GM21423 (cell line): Measurements from ENCODE around the gene NCBP2L.

Experiments used
- ATAC-seq: cut with Tn5 transposase; IDR thresholded peaks from one replicate; pipeline ENCODE4 v1.9.1; 2021; ENCODE audit warnings: mild to moderate bottlenecking, moderate library complexity; ENCODE audit not compliant: unreplicated experiment

NCBP2L gene

DNA sequence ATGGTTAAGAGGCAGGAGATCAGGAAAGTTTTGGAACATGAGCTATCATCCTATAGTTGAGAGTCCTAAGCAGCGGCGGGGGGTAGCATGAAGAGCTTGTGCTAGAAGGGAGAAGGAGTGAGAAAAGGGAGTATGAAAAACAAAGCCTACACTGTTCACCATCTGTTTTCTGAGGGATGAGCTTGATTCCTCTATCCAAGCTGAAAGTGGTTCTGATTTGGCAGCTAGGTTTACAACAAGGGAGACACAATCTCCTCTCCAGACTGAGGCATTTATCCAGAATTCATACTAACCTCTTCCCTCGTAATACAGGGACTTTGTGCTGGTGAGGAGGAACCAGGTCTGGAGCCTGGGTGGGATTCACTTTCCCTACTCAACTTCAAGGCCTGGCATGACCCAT, 25.5 kb upstream of the NCBP2L start:
- no peak for ATAC-seq

DNA sequence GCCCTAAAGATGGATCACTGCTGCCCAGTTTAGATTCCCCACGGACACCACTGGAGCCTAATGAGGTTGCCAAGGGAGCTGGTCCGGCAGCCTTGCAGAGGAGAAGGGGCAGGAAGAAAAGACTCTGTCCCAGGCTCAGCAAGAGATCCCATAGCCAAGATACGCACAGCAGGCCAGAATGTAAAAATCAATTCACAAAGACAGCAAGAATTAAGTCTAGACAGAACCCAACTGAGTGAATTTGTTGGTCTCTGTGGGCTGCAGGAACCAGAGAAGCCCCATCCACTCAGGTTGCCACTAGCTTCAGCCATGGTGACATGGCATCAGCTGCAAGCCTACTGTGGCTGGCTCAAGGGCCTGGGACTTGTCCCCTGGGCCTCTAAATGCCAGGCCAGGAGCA, 24.8 kb upstream of the NCBP2L start:
- ATAC-seq, result no peak

DNA sequence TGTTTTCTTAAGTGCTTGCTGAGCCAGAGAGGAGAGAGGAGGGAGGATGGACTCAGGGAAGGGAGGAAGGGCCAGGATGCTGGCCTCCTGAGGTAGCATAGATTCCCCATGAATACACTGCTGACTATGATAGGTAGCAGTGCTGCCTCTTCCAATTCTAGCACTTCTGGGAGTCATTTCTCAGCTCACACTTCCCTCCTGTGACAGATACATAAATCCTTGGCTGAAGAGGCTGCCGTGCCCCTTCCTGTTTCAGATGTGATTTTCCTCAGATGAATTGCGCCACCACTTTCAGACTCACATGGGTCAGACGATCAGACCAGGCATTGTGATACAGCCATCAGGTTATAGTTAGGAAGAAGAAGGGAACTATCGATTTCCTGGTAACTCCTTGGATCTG, 24.3 kb upstream of the NCBP2L start:
- ATAC-seq, result no peak

DNA sequence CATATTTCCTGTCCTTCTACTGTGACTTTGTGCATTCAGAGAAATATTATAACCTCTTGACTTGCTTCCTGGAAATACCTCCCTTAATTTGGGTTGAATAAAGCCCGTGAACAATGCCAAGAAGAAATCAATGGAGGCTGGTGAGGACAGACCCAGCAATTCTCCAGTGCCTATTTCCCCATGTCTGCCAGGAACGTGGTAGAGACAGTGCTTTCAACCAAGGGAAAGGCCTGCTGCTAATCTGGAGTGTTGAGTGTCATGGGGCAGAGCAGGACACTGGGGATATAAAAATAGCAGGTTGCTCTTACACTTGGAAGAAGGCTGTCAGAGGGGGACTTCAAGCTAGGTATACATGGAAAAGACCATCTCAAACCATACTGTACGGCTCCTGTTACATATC, 21.8 kb upstream of the NCBP2L start:
- ATAC-seq, result no peak

DNA sequence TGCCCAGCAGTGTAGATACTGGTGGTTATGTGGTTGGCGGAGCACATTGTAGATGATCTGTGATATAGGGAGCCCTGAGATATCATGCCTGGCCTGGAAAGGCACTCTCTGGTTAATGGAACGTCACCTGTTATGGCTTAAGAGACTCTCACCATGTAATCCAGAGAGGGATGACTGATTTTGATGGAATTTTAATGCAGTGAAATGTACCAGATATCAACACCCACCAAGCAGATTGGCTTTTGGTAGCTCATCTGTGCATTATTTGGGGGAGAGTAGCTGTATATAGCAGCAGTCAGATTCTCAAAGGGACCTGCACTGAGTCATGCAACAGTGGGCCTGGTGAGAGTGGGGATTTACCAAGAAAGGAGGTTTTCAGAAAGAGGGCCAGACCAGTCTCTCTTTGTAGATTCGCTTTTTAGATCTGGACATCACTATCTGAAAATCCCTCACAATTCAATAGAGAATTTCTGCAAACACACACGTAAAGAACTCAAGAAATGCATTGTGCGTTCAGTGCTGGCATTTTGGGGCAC, 19.2 kb upstream of the NCBP2L start:
- no peak for ATAC-seq

DNA sequence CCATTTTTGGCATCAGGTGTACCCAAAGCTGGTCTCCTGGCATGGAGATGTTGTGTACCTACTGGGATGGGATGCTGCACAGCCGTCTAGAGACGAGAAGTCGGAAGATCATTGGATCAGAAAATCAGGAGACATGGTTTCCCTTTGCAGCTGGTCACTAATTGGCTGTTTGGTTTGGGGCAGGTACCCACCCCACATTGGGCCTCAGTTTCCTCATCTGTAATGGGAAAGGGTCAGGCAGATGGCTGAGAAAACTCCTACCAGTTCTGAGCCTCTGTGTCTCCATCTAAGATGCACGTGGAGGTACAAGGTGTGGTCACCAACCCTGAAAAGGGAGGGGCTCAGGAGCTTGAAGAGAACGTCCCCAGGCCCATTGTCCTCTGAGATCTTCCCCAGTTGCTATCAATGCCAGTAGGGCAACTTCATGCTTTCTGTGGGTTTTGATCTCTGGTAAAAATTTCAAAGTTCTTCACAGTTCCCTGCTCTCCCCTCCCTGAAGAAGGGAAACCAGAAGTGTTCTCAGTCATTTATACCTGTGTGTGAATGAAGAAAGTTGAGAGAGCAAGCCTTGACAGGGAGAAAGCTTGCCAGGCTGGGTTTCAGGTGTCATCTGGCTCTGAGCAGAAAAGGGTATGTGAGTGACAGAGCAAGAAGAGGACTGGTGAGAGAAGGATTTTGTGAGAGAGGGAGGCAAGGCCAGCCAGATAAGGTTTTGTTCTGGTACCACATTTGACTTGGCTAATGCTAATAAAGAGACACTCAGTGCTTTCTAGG, 17.0 kb upstream of the NCBP2L start:
- ATAC-seq, result no peak

DNA sequence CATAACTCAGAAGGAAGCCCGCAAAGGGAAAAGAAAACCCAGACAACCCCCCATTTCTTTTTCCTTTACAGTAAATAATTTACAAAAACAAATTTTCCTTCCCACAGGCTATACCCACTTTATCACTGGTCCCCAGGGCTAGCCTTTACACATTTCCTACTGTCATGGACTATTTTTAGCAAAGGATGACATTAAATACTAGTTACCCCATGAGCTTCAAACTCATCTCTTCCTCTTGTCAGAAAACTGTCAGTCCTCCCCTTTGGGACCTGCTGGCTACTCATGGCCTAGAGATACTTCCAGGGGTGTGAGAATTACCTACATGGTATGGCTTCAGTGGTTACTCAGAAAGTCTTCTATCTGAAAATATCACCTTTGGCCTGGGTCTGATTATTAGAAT, 13.9 kb upstream of the NCBP2L start:
- ATAC-seq, result no peak

DNA sequence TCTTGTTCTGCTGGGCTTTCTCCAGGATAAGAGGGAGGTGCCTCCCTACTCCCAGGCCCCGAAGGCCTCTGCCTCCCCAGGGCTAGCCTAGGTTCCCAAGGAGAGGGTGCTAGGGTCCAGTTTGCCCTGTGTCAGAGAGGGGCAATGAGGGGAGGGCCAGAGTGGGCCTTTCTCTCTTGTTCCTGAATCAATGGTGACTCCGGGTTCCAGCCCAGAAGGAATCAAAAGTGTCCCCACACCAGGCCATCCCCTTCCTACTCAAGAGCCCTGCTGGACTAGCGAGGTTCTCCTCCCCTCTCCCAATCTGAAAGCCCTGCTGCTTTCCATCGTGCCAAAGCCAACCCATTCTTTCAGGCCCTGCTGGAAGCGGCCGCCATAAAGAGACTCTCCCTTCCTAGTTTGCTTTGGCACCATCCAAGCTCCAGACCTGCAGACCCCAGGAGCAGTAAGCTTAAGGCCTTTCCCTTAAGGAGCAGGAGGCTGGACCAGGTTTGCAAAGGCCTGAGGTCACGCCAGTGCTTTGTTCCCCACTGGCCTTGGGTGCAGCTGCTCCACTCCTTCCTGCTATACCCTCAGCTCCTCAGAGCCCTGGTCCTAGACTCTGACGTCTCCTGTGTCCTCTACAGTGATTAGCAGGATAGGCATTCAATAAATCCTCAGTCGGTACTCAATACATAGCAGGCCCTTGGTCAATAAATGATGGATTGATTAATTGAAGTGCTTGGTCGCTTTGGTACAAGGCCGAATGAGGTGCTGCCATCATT, 12.5 kb upstream of the NCBP2L start:
- no peak for ATAC-seq

DNA sequence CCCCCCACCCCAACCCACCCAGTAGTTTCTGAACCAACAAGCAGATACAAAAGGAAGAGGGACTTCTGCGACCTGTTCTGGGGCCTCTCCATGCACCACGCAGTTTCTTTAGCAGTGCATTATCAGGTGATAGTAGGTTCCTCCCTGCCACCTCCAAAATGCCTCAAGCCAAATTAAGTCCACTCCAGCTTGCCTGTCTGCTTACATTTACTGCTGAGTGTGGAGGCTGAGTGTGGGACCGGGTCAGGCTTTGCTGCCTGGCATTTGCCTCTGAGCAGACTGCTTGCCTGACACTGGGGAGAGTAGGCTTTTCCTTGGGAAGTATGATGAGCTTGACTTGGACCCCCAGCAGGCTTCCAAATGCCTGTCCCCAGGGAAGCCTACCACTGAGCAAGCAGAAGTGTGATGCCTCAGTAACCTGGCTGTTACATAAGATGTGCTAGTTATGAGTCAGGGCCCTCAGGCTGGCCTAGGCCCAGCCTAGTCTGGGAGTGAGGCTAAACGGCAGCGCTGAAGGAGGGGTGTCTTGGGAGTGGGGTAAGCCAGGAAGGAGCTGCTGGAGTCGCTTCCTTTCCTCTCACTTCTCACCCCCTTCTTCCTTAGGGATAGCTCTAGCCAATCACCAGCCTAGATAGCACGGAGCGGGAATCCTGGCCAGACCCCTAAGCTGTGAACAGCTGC, 10.9 kb upstream of the NCBP2L start:
- ATAC-seq, result no peak

DNA sequence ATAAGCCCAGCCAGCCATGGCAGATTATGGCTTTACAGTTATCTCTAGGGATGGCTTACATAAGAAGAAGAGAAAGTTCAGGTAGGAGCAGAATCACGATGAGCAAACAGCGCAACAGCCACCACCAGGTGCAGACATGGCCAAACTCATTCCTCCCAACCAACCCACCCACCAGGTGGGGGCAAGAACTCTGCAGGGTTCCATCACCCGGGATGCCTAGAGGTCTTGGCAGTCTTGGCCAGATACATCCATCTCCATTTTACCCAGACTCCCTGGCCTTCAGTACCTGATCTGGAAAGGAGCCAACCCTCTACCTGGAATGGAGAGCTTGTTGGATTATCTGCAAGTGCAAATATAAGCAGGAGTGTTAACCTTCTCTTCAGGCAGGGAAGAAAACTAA, 9.5 kb upstream of the NCBP2L start:
- no peak for ATAC-seq

DNA sequence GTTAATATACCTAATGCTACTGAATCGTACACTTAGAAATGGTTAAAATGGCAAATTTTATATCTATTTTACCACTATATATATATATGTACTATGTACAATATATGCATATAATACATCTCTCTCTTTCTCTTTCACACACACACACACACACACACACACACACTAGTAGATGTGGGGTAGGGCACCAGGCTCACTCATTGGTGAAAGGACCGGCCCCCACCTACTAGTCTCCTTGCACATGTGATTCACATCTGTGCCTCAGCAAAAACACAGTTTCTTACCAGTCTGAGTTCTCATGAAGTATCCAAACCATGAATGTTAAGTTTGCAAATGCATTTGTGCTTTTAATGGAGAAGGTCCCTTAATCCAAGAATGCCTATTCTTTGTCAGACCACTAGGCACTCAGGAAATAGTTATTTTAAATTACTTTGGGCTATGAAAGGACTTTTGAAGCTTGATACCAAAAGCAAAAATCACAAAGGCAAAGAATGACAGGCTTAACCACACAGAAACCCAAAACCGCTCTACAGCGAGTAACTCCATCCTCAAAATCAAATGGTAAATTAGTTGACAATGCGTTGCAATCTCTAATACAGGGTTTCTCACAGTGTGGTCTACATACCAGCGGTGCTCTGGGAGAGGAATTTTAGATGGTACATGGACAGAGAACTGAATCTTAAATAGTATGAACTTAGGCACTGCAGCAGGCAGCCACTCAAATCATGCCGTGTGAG, 7.8 kb upstream of the NCBP2L start:
- no peak for ATAC-seq

DNA sequence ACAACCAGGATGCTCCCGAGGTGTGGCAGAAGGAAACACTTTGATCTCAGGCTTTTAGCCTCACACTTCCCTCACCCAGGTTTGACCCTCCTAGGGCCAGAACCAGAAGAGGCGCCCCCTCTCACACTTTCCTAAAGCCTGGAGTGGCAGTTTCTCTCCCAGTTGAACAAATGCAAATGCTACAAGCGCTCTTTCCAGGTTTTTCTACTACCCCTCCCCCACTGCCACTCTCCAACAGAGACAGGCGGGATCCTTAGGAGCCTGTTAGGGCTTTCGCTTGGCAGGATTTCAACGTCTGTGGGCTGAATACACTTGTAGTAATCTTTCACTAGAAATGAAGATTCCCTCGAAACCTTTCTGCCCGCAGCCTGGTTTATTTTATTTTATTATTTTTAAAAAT, 4.3 kb upstream of the NCBP2L start:
- no peak for ATAC-seq

DNA sequence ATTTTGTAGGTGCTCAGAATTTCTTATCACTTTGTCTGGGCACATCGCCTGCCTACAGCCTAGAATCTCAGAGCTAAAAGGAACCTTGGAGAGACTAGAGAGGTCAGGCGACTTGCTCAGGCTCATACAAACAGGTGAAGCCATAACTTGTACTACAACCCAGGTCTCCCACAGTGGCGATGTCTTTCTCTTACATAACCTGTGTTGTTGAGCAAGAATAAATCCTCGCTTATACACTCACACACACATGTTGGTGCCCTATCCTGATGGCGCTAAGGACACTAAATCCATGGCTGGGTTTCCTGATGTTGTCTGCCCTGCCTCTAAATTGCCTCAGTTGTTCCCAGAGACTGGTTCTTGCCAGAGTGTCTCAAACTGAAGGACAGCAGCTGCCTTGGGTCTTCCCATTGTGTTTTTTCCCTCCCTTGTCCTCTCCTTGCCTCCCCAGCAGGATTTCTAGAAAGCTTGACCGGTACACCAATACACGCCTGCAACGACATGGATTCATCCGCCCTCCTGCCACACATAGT, 3.6 kb upstream of the NCBP2L start:
- ATAC-seq, result no peak

DNA sequence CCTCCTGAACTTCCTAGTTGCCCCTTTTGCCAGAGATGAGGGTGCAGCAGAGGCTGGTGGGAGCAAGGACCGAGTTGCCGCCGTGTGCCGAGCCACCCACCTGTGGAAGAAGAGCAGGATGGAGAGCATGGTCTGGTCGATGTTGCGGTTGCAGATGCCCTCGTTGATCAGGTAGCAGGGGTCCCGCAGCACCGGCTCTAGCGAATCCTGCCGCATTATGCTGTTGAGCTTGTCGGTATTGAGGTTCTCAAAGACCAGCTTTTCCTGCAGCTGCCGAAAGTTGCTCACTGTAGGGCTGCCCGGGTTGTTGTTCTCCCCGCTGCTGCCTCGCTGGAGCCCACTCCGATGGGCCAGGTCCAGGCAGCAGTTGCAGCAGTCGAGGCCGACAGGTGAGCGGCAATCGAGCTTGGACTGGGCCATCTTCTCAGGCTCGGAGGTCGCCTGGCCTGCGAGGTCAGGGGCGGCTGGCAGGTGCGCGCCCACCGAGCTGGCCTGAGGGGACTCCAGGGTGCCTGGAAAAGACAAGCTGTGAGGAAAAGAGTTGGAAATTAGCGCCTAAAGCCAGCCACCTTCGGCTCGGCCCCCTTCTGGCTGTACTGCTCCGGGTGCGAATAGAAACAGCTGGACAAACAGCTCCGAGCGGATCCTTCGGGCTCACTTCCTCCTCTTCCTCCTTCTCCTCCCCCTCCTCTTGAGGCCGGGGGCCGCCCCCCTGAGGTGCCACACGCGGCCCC, 2.4 kb upstream of the NCBP2L start:
- peak; percentile 26 for ATAC-seq

DNA sequence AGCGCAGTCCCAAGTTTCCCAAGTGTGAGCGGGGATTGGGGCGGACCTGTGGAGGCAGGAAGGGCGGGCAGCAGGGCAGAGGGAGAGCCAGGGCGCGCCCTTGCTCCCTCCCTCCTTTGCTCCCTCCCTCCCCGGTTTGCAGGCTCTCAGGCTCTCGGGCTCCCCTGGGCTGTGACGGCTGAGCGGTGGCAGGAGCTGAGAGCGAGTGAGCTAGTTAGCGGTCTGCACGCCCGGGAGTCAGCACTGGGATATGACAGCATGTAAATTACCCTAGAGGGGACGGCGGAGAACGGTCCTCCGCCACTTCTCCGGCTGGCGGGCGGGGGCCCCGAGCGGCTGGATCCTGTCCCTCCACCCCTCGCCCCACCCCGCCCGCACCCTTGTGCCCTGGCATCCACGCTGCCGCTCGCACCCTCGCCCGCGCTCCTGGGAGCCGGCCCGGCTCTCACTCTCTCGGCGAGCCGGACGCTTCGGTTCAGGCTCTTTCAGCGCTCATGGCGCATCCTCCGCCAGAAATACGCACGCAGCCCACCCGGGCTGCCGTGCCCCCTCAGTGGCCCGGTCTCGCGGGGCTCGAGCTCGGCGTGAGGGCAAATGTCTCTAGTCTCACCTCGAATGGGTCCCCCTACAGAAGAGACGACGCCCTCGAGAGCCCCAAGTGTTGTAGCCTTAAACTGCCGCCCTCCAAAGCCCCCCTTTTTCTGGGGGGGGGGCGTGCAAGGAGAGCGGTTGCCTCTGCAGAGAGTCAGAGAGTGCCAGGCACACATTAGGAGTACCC, 1.6 kb upstream of the NCBP2L start, which contains the start of gene TSC22D3:
TSC22D3 (minus strand) TSS at position 54 of the 778 bp plus-strand sequence. CDS start 368 bp downstream, outside the sequence.
- peak; percentile 83 for ATAC-seq

DNA sequence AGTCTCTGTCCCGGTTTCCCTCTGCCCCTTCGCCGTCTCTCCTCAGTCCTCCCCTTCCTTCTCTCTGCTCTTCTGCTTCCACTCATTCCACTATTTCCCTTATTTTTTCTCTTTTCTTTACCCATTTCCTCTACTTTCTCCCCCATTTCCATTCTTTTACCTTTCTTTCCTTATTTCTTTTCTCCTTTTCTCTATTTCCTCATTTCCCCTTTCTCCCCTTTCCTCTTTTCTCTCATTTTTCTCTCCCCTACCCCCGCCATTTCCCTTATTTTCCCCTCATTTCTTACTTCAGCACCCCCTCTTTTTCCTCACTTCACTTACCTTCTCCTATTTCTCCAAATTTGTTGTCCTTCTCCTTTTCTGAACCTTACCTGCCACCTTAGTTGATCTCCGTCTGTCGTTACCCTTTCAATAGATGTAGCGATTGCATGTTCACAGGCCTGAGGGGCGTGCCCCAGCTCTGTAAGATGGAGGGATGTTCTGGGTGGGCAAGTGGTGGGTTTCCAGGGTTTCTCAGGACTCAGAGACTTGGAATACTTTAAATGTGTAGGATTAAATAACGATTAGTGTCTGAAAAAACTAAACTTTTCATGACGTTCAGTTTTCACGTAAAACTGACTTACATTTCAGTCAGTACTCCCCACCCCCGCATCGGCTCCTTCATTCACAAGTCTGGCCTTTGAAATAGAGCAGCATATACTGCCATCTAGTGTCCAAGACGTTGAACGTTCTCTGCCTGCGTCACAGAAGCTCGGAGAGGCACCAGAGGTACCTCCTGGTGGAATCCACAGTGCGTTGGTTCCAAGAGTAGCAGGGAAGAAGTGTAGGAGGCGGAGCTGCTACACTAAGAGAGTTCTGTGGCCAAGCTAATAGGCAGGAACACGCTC, 641 bp upstream of the NCBP2L start:
- ATAC-seq, result peak; percentile 74

DNA sequence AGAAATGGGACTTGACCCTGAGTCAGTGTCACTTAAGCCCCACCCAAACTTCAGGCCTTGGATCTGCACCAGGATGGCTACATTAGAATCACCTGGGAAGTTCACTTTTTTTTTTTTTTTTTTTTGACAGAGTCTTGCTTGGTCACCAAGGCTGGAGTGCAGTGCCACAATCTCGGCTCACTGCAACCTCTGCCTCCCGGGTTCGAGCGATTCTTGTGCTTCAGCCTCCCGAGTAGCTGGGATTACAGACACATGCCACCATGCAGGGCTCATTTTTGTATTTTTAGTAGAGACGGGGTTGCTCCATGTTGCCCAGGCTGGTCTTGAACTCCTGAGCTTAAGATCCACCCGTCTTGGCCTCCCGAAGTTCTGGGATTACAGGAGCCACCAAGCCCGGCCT, 3.0 kb downstream of the NCBP2L start:
- ATAC-seq, result no peak

DNA sequence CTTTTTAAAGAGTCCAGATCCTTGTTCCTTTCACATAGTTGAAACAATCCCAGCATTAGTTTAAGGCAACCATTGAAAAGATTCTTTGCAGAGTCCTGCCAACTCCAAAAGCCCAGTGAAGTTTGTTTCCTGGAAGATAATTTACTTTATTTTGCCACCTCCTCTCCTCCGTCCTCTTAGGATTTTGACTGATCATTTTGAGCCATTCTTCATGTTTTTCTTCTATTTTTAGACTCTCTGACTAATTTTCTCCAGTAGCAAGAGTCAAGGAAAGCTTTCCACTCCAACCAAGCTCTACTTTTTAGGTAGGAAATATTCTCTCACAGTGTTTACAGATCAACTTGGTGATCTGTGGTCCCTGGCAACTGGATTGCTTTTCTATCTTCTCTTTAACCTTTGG, 10.3 kb downstream of the NCBP2L start:
- no peak for ATAC-seq
